AG09319 (cell line): ENCODE data around the gene PELO.

Source experiments
- DNase-seq: peaks from one replicate; pipeline ENCODE4 v3.0.0-alpha.2; 2010; ENCODE audit warnings: low read depth; ENCODE audit errors: extremely low read depth
- TF ChIP-seq, protein P1 (sequence below): IDR thresholded peaks from 2 replicates; pipeline ENCODE4 v1.5.1; 2011; ENCODE audit warnings: low read depth, mild to moderate bottlenecking, inconsistent platforms, low read length, moderate library complexity

Gene PELO

DNA sequence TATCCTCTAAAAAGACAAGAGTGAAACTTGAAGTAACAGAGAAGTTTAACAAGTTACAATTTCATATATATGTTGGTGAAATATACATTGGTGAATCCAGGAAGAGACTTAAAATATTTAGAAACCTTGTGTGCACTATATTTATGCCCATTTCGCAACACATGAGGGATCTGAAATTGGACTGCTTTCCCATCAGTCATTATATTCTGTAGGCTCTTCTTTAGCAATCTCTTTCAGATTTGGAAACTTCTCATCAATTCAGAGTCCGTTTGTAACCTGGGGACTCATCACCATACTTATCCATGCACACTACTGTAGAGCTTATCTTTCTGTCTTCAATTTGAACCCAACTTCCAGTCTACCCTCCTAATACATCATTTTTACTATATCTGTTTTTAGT is 2.1 kb downstream of the PELO start:
- DNase-seq, result no peak
- TF ChIP-seq, protein P1, sequence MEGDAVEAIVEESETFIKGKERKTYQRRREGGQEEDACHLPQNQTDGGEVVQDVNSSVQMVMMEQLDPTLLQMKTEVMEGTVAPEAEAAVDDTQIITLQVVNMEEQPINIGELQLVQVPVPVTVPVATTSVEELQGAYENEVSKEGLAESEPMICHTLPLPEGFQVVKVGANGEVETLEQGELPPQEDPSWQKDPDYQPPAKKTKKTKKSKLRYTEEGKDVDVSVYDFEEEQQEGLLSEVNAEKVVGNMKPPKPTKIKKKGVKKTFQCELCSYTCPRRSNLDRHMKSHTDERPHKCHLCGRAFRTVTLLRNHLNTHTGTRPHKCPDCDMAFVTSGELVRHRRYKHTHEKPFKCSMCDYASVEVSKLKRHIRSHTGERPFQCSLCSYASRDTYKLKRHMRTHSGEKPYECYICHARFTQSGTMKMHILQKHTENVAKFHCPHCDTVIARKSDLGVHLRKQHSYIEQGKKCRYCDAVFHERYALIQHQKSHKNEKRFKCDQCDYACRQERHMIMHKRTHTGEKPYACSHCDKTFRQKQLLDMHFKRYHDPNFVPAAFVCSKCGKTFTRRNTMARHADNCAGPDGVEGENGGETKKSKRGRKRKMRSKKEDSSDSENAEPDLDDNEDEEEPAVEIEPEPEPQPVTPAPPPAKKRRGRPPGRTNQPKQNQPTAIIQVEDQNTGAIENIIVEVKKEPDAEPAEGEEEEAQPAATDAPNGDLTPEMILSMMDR, result no peak

- no peak for DNase-seq
- TF ChIP-seq, protein P1, result no peak
Measured at GRCh38 chr5:52791366-52791765, 3.6 kb downstream of the PELO start.

DNA sequence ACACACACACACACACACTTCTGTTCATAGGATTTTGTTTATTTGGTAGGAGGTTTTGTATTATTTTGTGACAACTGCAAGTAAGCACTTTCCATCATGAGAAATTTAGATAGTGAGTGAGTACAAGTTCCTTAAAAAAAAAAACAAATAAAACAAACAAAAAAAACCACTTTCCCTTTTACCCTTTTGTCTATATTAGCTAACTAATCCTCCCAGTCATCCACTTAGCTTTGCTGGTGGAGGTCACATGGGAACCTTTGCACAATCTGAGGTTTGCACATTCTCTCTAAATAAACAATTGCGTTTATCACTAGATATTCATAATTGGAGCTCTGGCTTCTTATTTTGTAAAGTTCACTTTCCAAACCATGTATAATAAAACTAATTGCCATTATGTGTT is 6.8 kb downstream of the PELO start:
- TF ChIP-seq, protein P1, result no peak
- no peak for DNase-seq

DNA sequence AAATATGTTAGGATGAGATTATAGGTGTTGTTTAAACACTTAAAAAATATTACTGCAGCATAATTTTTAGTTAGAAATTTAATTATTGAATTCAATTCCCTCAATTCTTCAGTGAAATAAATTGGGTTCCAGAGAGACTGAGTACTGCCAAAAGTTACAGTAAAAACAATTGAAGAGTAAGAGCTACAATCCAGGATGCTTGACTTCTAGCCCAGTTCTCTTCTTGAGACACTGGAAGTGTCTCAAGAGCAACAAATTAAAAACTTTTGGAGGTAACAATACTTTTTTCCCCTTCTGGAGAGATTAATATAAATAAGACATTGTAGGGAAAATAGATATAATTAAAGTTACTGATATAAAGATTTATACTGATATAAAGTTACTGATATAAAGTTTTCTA is 8.3 kb downstream of the PELO start:
- no peak for DNase-seq
- TF ChIP-seq, protein P1, result no peak

DNA sequence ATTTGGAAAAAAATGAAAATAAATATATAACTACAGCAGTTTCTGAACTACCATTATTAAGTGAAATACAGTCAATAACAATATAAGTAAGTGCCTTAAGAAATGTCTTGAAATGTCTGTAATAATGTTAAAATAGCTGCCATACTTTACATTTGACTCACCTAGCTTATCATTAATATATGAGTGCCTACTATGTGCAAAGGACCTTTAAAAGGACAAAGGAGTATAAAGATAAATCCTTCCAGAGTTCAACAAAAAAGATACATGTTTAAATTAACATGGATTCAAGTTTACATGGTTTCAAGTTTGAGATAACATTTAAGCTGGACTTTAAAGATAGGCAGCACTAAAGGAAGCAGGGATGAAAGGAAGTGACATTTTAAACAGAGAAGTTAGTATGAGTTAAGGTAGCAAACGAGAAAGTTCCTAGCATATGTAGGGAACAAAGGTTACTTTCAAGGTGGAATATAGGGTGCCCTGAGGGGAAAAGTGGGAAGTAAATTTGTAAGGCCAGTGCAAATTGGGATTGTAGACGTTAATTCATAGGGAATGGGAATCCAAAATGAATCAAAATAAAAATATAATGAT is 8.9 kb downstream of the PELO start:
- TF ChIP-seq, protein P1, result no peak
- DNase-seq, result no peak

- DNase-seq, result no peak
- TF ChIP-seq, protein P1, result no peak
Measured at GRCh38 chr5:52798938-52799337, 11.2 kb downstream of the PELO start.

DNA sequence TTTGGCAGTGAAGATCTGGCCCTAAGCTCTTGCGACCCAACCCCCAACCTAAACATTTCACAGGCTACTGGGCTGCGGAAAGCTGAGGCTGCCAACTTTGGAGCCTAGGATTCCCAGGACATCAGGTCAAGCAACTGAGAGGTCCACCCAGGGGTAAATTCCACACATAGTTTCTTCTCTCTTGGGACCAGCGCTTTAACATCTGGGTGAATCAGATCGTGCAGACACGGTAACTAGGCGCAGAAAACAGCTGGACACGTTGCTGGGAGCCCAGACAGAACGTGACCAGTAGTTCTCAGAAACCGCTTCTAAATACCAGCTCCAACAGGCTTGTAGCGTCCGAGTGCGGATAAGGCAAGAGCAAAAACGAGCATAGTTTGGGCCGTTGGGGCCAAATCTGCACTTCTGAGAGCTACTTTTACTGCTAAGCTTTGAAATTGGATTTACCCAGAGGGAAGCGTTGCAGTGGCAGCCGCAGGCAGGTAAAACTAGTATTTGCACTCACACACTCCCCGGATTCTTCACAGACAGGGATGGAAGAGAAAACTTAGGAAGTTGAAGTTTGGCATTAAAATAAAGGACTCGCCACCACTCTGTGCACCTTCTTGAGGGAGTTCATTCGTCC is 11.8 kb downstream of the PELO start:
- no peak for DNase-seq
- TF ChIP-seq, protein P1, result no peak
